ENCODE data around the gene RBM12.

RBM12 gene

GRCh38 chr20:35661908-35662307 is 2.8 kb downstream of the RBM12 start:
- TF ChIP-seq CTCF (IDR thresholded peaks at IDR 0.05; ENCODE audit: control insufficient read depth, insufficient read depth, low read depth, low read length, missing control alignments): no peak
- H3K4me3 ChIP-seq (ENCODE audit: control insufficient read depth, low read depth, low read length): no peak overlapping the region; the same call in 1 of the 2 replicates
- DNase-seq (ENCODE audit: low read depth): no peak

DNA sequence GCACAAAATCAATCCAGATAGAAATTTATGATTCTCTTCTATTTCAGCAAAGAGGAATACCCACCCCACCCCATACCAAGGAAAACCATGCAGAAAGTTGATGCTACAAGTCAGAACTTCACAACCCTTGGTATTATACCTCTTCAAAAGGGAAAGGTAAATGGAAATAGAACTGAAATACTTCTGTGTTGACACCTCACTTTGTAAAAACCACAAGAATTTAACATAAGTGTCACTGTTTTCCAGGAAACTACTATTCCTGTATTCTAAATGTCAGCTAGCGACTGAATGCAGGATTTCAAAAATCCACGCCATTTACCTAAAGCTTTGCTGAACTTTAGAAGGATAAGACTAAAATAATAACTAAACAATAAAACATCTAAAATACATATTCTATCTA is 3.6 kb downstream of the RBM12 start:
- no peak overlapping the region for H3K4me3 ChIP-seq (ENCODE audit: control insufficient read depth, low read depth, low read length)
- DNase-seq (ENCODE audit: low read depth): no peak
- no peak for TF ChIP-seq CTCF (IDR thresholded peaks at IDR 0.05; ENCODE audit: control insufficient read depth, insufficient read depth, low read depth, low read length, missing control alignments)

- no peak overlapping the region for H3K4me3 ChIP-seq (ENCODE audit: control insufficient read depth, low read depth, low read length)
- no peak for DNase-seq (ENCODE audit: low read depth)
- no peak for TF ChIP-seq CTCF (IDR thresholded peaks at IDR 0.05; ENCODE audit: control insufficient read depth, insufficient read depth, low read depth, low read length, missing control alignments)
Measured at GRCh38 chr20:35660122-35660937, 4.4 kb downstream of the RBM12 start.

- no peak for DNase-seq (ENCODE audit: low read depth)
- no peak overlapping the region for H3K4me3 ChIP-seq (ENCODE audit: control insufficient read depth, low read depth, low read length)
- no peak for TF ChIP-seq CTCF (IDR thresholded peaks at IDR 0.05; ENCODE audit: control insufficient read depth, insufficient read depth, low read depth, low read length, missing control alignments)
Measured at GRCh38 chr20:35657271-35657670, 7.4 kb downstream of the RBM12 start.

- no peak for DNase-seq (ENCODE audit: low read depth)
- TF ChIP-seq CTCF (IDR thresholded peaks at IDR 0.05; ENCODE audit: control insufficient read depth, insufficient read depth, low read depth, low read length, missing control alignments): no peak
Measured at GRCh38 chr20:35654415-35654814, 10.3 kb downstream of the RBM12 start.

GRCh38 chr20:35653893-35654292 is 10.8 kb downstream of the RBM12 start:
- TF ChIP-seq CTCF (IDR thresholded peaks at IDR 0.05; ENCODE audit: control insufficient read depth, insufficient read depth, low read depth, low read length, missing control alignments): no peak
- no peak for DNase-seq (ENCODE audit: low read depth)

More at GRCh38 chr20:35654415-35654814, 10.3 kb downstream of the RBM12 start:
- H3K4me3 ChIP-seq (ENCODE audit: control insufficient read depth, low read depth, low read length): no peak overlapping the region

More at GRCh38 chr20:35653893-35654292, 10.8 kb downstream of the RBM12 start:
- no peak overlapping the region for H3K4me3 ChIP-seq (ENCODE audit: control insufficient read depth, low read depth, low read length)

Data from AG09309 (cell line).